Measurements from ENCODE around the gene GDF7.

GDF7 gene

GRCh38 chr2:20665243-20666004, 1.5 kb upstream of the GDF7 start:
- DNase-seq (ENCODE audit: low read depth), result no peak
- no peak overlapping the region for H3K4me3 ChIP-seq (ENCODE audit: low read depth, low read length)
- no peak for TF ChIP-seq CTCF (IDR thresholded peaks at IDR 0.05; ENCODE audit: control insufficient read depth, extremely low read depth, insufficient read depth)

DNA sequence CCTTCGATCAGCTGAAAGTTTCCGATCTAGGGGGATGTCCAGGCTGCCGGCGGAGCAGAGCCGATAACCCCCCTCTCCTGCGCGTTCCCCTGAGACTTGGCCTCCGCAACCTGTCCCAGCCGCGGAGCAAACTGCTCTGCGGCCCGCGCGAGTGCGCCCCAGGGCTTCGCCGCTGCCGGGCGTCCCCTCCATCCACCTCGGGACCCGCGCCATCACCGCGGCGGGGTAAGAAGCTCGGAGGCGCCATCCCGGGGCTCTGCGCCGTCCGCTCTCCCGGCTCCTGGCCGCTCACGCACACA, 990 bp upstream of the GDF7 start:
- no peak for TF ChIP-seq CTCF (IDR thresholded peaks at IDR 0.05; ENCODE audit: control insufficient read depth, extremely low read depth, insufficient read depth)
- H3K4me3 ChIP-seq (ENCODE audit: low read depth, low read length), result no peak overlapping the region
- DNase-seq (ENCODE audit: low read depth), result no peak

GRCh38 chr2:20667151-20667530, 197 bp downstream of the GDF7 start:
- TF ChIP-seq CTCF (IDR thresholded peaks at IDR 0.05; ENCODE audit: control insufficient read depth, extremely low read depth, insufficient read depth), result no peak
- no peak overlapping the region for H3K4me3 ChIP-seq (ENCODE audit: low read depth, low read length)
- no peak for DNase-seq (ENCODE audit: low read depth)

- no peak for TF ChIP-seq CTCF (IDR thresholded peaks at IDR 0.05; ENCODE audit: control insufficient read depth, extremely low read depth, insufficient read depth)
- no peak overlapping the region for H3K4me3 ChIP-seq (ENCODE audit: low read depth, low read length)
- no peak for DNase-seq (ENCODE audit: low read depth)
These were observed 822 bp downstream of the GDF7 start for GRCh38 chr2:20667531-20668401.

DNA sequence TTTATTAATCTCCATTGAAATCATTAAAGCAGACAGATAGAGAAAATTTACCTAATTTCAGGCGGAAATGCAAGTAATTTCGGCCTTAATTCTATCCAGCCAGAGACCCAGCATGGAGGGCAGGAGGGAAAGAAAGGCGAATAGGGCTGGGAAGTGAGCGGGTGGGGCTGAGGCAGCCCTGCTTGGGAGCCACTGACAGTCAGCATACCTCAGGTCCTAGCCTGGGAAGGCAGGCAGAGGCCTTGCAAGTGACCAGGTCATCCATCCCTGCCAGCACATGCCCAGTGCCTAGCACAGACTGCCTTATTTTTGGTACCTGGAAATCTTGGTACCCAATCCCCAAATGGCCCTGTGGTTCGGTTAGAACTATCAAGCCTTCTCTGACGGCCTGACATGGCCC, 1.5 kb downstream of the GDF7 start:
- no peak overlapping the region for H3K4me3 ChIP-seq (ENCODE audit: low read depth, low read length)
- no peak for TF ChIP-seq CTCF (IDR thresholded peaks at IDR 0.05; ENCODE audit: control insufficient read depth, extremely low read depth, insufficient read depth)
- no peak for DNase-seq (ENCODE audit: low read depth)

- DNase-seq (ENCODE audit: low read depth), result no peak
- TF ChIP-seq CTCF (IDR thresholded peaks at IDR 0.05; ENCODE audit: control insufficient read depth, extremely low read depth, insufficient read depth), result no peak
- H3K4me3 ChIP-seq (ENCODE audit: low read depth, low read length), result no peak overlapping the region
These were observed 2.0 kb downstream of the GDF7 start for GRCh38 chr2:20668871-20669475.
